HepG2 (cell line): Measurements from ENCODE around the gene DUS1L. TPM values are rescaled to one million over a fixed set of nuclear protein-coding genes. Genes with fewer than 3 reads are reported as not detected.

Experiments
- AHR ChIP-seq: IDR thresholded peaks from 2 replicates; pipeline ENCODE4 v1.6.1; 2018; ENCODE audit warnings: missing genetic modification reagents, missing compliant biosample characterization
- CC2D1A ChIP-seq: sonication (generic); formaldehyde crosslinking; IDR thresholded peaks from 2 replicates; pipeline ENCODE4 v1.8.1; 2023; ENCODE audit warnings: mild to moderate bottlenecking, missing genetic modification reagents
- ETV5 ChIP-seq: IDR thresholded peaks from 2 replicates; pipeline ENCODE4 v1.6.1; 2018; ENCODE audit warnings: missing biosample characterization, missing genetic modification reagents, inconsistent platforms, borderline replicate concordance
- MIXL1 ChIP-seq: IDR thresholded peaks from 2 replicates; pipeline ENCODE4 v1.6.1; 2016
- MYC ChIP-seq: sonication (generic); formaldehyde crosslinking; IDR thresholded peaks from 2 replicates; pipeline ENCODE4 v1.9.0; 2021; ENCODE audit warnings: missing genetic modification reagents, borderline replicate concordance
- NAIF1 ChIP-seq: sonication (generic); formaldehyde crosslinking; IDR thresholded peaks from 2 replicates; pipeline ENCODE4 v1.5.0; 2020; ENCODE audit warnings: mild to moderate bottlenecking, missing genetic modification reagents, borderline replicate concordance
- POLR2G ChIP-seq: fragments of 200-400 bp; formaldehyde crosslinking; IDR thresholded peaks from 2 replicates; pipeline ENCODE4 v1.6.1; 2018; ENCODE audit warnings: mild to moderate bottlenecking, low read depth, low read length, moderate library complexity
- RAD21 ChIP-seq: fragments of 450-650 bp; formaldehyde crosslinking; IDR thresholded peaks from 2 replicates; pipeline ENCODE4 v1.5.0; 2020; ENCODE audit warnings: mild to moderate bottlenecking
- REXO4 ChIP-seq: sonication (generic); formaldehyde crosslinking; IDR thresholded peaks from 2 replicates; pipeline ENCODE4 v1.8.0; 2022; ENCODE audit warnings: missing genetic modification reagents, mild to moderate bottlenecking, borderline replicate concordance
- SP140L ChIP-seq: sonication (generic); formaldehyde crosslinking; IDR thresholded peaks from 2 replicates; pipeline ENCODE4 v1.4.0; 2020; ENCODE audit warnings: missing genetic modification reagents, borderline replicate concordance
- ZFP90 ChIP-seq: sonication (generic); formaldehyde crosslinking; IDR thresholded peaks from 2 replicates; pipeline ENCODE4 v1.8.0; 2022; ENCODE audit warnings: missing genetic modification reagents, mild to moderate bottlenecking, inconsistent platforms, borderline replicate concordance
- ZNF136 ChIP-seq: sonication (generic); formaldehyde crosslinking; IDR thresholded peaks from 2 replicates; pipeline ENCODE4 v1.8.1; 2022; ENCODE audit warnings: low read depth, mild to moderate bottlenecking, moderate library complexity, missing genetic modification reagents
- ZNF333 ChIP-seq: sonication (generic); formaldehyde crosslinking; IDR thresholded peaks from 2 replicates; pipeline ENCODE4 v1.4.0; 2020; ENCODE audit warnings: mild to moderate bottlenecking, missing genetic modification reagents, borderline replicate concordance
- ZNF34 ChIP-seq: sonication (generic); formaldehyde crosslinking; IDR thresholded peaks from 2 replicates; pipeline ENCODE4 v1.4.0; 2020; ENCODE audit warnings: mild to moderate bottlenecking, missing genetic modification reagents, borderline replicate concordance
- ZNF674 ChIP-seq: sonication (generic); formaldehyde crosslinking; IDR thresholded peaks from 2 replicates; pipeline ENCODE4 v1.5.0; 2020; ENCODE audit warnings: low read depth, mild to moderate bottlenecking, missing genetic modification reagents
- ZSCAN29 ChIP-seq: sonication (generic); formaldehyde crosslinking; conservative IDR thresholded peaks from 2 replicates; pipeline ENCODE4 v1.4.0; 2020; ENCODE audit warnings: mild to moderate bottlenecking, missing genetic modification reagents
- polyA plus RNA-seq, 8 experiments: library from polyadenylated mRNA; depleted of rRNA in 3 of 8; stranded (reverse) in 7 of 8; unstranded in 1 of 8; fragments of >200 nt; fragmentation: Illumina TruSeq in 4 of 8; extraction: Trizol in 4 of 8; gene quantifications; 2 replicates each; pipeline versions ENCODE4 v1.2.1 to v1.2.3, GENCODE V29; 2011 to 2016; ENCODE audit warnings: low read depth in 4 of 8, missing spikeins in 1 of 8, mixed read lengths in 1 of 8; ENCODE audit not compliant: insufficient read depth in 1 of 8
- total RNA-seq, 5 experiments: library from RNA; depleted of rRNA; stranded (reverse); fragments of >200 nt; fragmentation: Illumina TruSeq; extraction: Trizol; gene quantifications; 2 replicates each; pipeline ENCODE4 v1.2.3, GENCODE V29; 2016; ENCODE audit warnings: low read depth in 1 of 5
- TF ChIP-seq, protein P1 (sequence below): conservative IDR thresholded peaks from 2 replicates; pipeline ENCODE4 v1.6.1; 2018; ENCODE audit warnings: missing genetic modification reagents
- TF ChIP-seq, protein P2 (sequence below): IDR thresholded peaks from 2 replicates; pipeline ENCODE4 v1.6.1; 2016; ENCODE audit warnings: mild to moderate bottlenecking, missing biosample characterization, missing genetic modification reagents
- TF ChIP-seq, protein P3 (sequence below): sonication (generic); formaldehyde crosslinking; IDR thresholded peaks from 2 replicates; pipeline ENCODE4 v1.4.0; 2020; ENCODE audit warnings: mild to moderate bottlenecking, low read depth, missing genetic modification reagents
- TF ChIP-seq, protein P4 (sequence below): sonication (generic); formaldehyde crosslinking; IDR thresholded peaks from 2 replicates; pipeline ENCODE4 v1.8.1; 2023; ENCODE audit warnings: missing genetic modification reagents, mild to moderate bottlenecking, borderline replicate concordance
- TF ChIP-seq, protein P5 (sequence below): sonication (generic); formaldehyde crosslinking; IDR thresholded peaks from 2 replicates; pipeline ENCODE4 v1.4.0; 2020; ENCODE audit warnings: missing genetic modification reagents

The DUS1L gene
- total and polyA plus RNA-seq, 2 of the 13 experiments (the other 11 are each of a cell fraction or from before 2014, with no cell fraction given): 81.0 to 109 TPM

DNA sequence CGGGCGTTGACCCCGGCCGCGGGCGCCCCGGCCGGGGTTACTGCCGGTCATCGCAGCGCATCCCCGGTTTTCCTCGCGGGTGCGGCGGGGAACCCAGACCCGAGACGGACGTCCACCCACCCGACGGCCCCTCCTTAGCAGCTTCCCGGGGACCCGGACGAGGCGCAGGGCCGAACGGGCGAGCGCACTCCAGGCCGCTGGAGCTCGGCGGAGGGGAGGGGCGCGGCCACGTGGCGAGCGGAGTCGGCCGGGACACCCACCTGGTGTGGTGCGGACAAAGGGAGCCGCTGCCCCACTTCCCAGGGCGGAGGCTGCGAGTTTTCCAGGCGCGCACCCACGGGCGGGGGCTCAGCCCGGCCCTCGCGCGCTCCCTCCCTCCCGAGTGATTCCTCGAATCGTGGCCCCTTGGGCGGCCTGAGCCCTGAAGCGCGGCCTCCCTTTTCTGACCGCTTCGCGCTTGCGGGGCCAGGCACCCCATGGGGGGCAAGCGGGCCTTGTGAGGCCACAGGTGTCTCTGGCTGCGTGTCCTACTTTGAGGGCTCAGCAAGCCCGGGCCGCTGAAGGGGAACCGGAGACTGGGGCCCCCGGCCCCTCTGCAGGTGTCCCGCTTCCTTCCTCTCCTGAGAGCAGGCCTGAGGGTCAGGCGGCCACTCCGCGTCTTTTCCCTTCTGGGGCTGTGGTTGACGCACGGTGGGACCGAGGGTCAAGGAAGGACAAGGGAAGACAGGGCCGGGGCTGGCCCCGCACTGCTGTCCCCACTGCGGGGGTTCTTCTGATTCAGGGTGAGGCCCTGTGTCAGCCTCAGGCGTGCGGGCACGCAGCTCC, 33.5 kb upstream of the DUS1L start (continued):
- TF ChIP-seq, protein P1, sequence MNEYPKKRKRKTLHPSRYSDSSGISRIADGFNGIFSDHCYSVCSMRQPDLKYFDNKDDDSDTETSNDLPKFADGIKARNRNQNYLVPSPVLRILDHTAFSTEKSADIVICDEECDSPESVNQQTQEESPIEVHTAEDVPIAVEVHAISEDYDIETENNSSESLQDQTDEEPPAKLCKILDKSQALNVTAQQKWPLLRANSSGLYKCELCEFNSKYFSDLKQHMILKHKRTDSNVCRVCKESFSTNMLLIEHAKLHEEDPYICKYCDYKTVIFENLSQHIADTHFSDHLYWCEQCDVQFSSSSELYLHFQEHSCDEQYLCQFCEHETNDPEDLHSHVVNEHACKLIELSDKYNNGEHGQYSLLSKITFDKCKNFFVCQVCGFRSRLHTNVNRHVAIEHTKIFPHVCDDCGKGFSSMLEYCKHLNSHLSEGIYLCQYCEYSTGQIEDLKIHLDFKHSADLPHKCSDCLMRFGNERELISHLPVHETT (CRISPR knock-in tag): no peak
- TF ChIP-seq SP140L (no peak), MYC (CRISPR knock-in tag) (peak; percentile 62; the same call in 1 of the 2 replicates), ZFP90 (CRISPR knock-in tag) (no peak), ZNF674 (CRISPR knock-in tag) (no peak), ZNF34 (no peak), ZNF136 (CRISPR knock-in tag) (0 out of 2 replicates have a peak, but pooled peaks have one; percentile 18), AHR (CRISPR knock-in tag) (no peak), ZSCAN29 (CRISPR knock-in tag) (no peak), CC2D1A (no peak), ZNF333 (CRISPR knock-in tag) (0 out of 2 replicates have a peak, but pooled peaks have one; percentile 74), POLR2G (peak; percentile 8), MIXL1 (CRISPR knock-in tag) (no peak), ETV5 (CRISPR knock-in tag) (0 out of 2 replicates have a peak, but pooled peaks have one; percentile 7), RAD21 (CRISPR knock-in tag) (peak; percentile 45; the same call in 1 of the 2 replicates), REXO4 (CRISPR knock-in tag) (no peak), NAIF1 (CRISPR knock-in tag) (no peak)
- TF ChIP-seq, protein P2, sequence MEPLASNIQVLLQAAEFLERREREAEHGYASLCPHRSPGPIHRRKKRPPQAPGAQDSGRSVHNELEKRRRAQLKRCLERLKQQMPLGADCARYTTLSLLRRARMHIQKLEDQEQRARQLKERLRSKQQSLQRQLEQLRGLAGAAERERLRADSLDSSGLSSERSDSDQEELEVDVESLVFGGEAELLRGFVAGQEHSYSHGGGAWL (CRISPR knock-in tag): peak; percentile 54; the same call in 1 of the 2 replicates
- TF ChIP-seq, protein P3, sequence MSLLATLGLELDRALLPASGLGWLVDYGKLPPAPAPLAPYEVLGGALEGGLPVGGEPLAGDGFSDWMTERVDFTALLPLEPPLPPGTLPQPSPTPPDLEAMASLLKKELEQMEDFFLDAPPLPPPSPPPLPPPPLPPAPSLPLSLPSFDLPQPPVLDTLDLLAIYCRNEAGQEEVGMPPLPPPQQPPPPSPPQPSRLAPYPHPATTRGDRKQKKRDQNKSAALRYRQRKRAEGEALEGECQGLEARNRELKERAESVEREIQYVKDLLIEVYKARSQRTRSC (CRISPR knock-in tag): 0 out of 2 replicates have a peak, but pooled peaks have one; percentile 16
- TF ChIP-seq, protein P4, sequence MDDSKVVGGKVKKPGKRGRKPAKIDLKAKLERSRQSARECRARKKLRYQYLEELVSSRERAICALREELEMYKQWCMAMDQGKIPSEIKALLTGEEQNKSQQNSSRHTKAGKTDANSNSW (CRISPR knock-in tag): no peak
- TF ChIP-seq, protein P5, sequence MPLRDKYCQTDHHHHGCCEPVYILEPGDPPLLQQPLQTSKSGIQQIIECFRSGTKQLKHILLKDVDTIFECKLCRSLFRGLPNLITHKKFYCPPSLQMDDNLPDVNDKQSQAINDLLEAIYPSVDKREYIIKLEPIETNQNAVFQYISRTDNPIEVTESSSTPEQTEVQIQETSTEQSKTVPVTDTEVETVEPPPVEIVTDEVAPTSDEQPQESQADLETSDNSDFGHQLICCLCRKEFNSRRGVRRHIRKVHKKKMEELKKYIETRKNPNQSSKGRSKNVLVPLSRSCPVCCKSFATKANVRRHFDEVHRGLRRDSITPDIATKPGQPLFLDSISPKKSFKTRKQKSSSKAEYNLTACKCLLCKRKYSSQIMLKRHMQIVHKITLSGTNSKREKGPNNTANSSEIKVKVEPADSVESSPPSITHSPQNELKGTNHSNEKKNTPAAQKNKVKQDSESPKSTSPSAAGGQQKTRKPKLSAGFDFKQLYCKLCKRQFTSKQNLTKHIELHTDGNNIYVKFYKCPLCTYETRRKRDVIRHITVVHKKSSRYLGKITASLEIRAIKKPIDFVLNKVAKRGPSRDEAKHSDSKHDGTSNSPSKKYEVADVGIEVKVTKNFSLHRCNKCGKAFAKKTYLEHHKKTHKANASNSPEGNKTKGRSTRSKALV (CRISPR knock-in tag): no peak
